GM12872 (cell line): Measurements from ENCODE around the gene RAPGEF2.

Source experiments
- CTCF ChIP-seq: IDR thresholded peaks from 3 replicates; pipeline ENCODE4 v1.5.1; 2011; ENCODE audit warnings: low read depth, mild to moderate bottlenecking, low read length, moderate library complexity; ENCODE audit not compliant: insufficient read depth

RAPGEF2 gene

GRCh38 chr4:159145318-159145991, 42.6 kb downstream of the RAPGEF2 start:
- TF ChIP-seq CTCF = no peak

DNA sequence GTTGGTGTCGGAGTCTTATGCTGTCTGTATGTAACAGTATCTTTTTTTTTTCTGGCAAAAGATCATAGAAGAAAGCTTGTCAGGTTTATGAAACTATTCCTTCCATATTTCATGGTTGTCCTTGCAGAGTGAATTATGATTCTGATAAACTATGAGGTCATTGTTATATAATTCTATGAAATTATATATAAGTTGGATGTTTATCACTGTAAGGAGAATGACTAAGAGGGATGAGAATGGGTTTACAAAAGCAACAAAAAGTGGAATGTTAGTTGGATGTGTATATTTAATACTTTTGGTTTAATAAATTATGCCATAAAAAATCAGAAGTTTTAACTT, 43.1 kb downstream of the RAPGEF2 start:
- no peak for TF ChIP-seq CTCF

DNA sequence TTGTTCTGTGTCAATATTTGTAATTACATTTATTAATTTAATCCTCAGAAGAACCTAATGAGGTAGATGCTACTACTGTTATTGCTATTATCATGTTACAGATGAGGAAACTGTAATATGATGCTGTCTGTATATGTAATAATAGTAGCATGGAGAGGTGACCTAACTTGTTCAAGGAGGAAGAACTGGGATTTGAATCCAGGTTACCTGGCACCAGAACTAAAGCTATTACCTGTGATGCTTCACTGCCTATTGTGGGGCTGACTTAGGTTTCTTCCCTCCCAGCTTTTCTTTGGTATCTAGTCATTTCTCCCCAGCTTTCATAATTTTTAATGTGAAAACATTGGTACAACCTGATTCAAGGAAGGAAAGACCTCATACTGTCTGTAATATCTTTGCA, 43.6 kb downstream of the RAPGEF2 start:
- TF ChIP-seq CTCF = no peak

- no peak for TF ChIP-seq CTCF
Observed at GRCh38 chr4:159148441-159148840, 45.6 kb downstream of the RAPGEF2 start.

DNA sequence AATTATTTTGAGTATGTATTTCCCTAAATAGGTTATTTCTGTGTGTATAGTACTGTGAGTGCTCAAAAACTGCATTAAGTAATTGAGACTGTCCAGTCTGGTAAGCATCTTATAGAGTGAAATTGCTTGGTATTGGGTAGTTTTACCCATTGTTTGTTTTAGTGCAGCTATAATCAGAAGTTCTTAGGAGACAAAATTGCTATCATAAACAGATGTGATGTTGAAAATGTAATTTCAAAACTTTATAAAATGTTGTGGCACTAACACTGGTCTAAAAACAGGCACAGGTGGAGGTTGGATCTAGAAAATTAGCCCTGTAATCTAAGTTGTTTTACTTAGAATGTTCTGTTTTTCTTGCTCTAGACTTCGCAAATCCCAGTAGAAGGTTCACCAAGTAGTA, 46.8 kb downstream of the RAPGEF2 start:
- no peak for TF ChIP-seq CTCF

GRCh38 chr4:159150396-159150795, 47.5 kb downstream of the RAPGEF2 start:
- TF ChIP-seq CTCF = no peak

DNA sequence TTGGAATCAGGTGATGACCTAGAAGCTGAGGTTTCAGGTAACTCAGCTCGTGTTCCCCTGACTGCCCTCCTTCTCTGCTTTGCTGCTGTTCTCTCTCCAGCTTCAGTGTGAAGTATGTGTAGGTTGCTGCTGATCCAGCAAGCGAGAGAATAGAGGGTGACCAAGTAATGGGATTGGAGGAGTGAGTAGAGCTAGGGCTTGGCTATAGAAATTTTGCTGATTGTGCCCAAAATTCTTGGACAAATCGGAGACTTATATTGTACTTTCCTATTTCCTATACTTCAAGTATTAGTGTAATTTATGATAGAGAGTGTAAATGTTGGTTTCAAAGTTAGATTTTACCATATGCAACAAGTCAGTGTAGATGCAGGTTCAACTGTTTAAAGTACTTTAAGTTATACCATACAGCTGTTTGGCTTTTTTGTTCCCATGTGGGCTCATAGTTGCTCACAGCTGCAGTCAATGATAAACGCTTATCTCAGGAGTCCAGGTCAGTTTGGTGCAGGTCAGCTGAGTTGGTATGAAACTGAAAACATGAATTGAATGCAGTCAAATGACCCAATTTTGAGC, 48.0 kb downstream of the RAPGEF2 start:
- no peak for TF ChIP-seq CTCF
